Osteocyte (in vitro differentiated cells): ENCODE results near the gene LYZ. TPM values are rescaled to one million over a fixed set of nuclear protein-coding genes. Genes with fewer than 3 reads are reported as not detected.

Experiments used
- DNase-seq: peaks from one replicate; pipeline ENCODE4 v3.0.0; 2021; ENCODE audit warnings: mixed read lengths; ENCODE audit not compliant: unreplicated experiment; ENCODE audit errors: extremely low spot score
- H3K27ac Mint-ChIP-seq: one replicate; pipeline ENCODE4 v1.8.0; 2021; ENCODE audit warnings: mild to moderate bottlenecking, mixed read lengths; ENCODE audit not compliant: unreplicated experiment
- H3K27me3 Mint-ChIP-seq: one replicate; pipeline ENCODE4 v1.8.0; 2021; ENCODE audit warnings: mixed read lengths; ENCODE audit not compliant: unreplicated experiment
- H3K36me3 Mint-ChIP-seq: one replicate; pipeline ENCODE4 v1.8.0; 2021; ENCODE audit warnings: mixed read lengths; ENCODE audit not compliant: unreplicated experiment
- H3K4me1 Mint-ChIP-seq: one replicate; pipeline ENCODE4 v1.8.0; 2021; ENCODE audit warnings: mixed read lengths; ENCODE audit not compliant: unreplicated experiment
- H3K4me3 Mint-ChIP-seq: one replicate; pipeline ENCODE4 v1.8.0; 2021; ENCODE audit warnings: mild to moderate bottlenecking, moderate library complexity, mixed read lengths; ENCODE audit not compliant: unreplicated experiment
- H3K9me3 Mint-ChIP-seq: one replicate; pipeline ENCODE4 v1.8.0; 2021; ENCODE audit warnings: mixed read lengths; ENCODE audit not compliant: unreplicated experiment
- CTCF ChIP-seq: fragments of 200-600 bp; sonication (generic); IDR thresholded peaks from 2 replicates; pipeline ENCODE4 v1.5.0; 2021; ENCODE audit warnings: antibody characterized with exemption, mild to moderate bottlenecking, moderate library complexity
- total RNA-seq: library from RNA; stranded (reverse); gene quantifications from 2 replicates; pipeline ENCODE4 v1.2.1, GENCODE V29; 2021

Gene LYZ
- total RNA-seq, 1 donor from 2014 or later, result 0.21 TPM

- no peak overlapping the region for H3K27ac Mint-ChIP-seq
- no peak overlapping the region for H3K4me3 Mint-ChIP-seq
- no peak for TF ChIP-seq CTCF
- DNase-seq, result no peak
- peaks cover 30% of the 10 kb centered on the region for H3K27me3 Mint-ChIP-seq
- H3K36me3 Mint-ChIP-seq, result no peaks in the 10 kb centered on the region
- H3K9me3 Mint-ChIP-seq, result peaks cover 10% of the 10 kb centered on the region
- no peaks in the 10 kb centered on the region for H3K4me1 Mint-ChIP-seq
These were observed 30.0 kb upstream of the LYZ start for GRCh38 chr12:69318225-69318624.

GRCh38 chr12:69321351-69321750, 26.8 kb upstream of the LYZ start:
- no peak for TF ChIP-seq CTCF
- no peak overlapping the region for H3K4me3 Mint-ChIP-seq
- no peak overlapping the region for H3K27ac Mint-ChIP-seq
- H3K36me3 Mint-ChIP-seq, result no peaks in the 10 kb centered on the region
- peaks cover 8% of the 10 kb centered on the region for H3K9me3 Mint-ChIP-seq
- no peaks in the 10 kb centered on the region for H3K4me1 Mint-ChIP-seq
- DNase-seq, result no peak
- peaks cover 47% of the 10 kb centered on the region for H3K27me3 Mint-ChIP-seq

- Mint-ChIP-seq H3K4me1 (no peaks in the 10 kb centered on the region), H3K4me3 (no peak overlapping the region), H3K27ac (no peak overlapping the region), H3K27me3 (peaks cover 68% of the 10 kb centered on the region), H3K9me3 (peaks cover 8% of the 10 kb centered on the region), H3K36me3 (no peaks in the 10 kb centered on the region)
- no peak for DNase-seq
- no peak for TF ChIP-seq CTCF
These were observed 23.2 kb upstream of the LYZ start for GRCh38 chr12:69324797-69325466.

- peaks cover 78% of the 10 kb centered on the region for H3K27me3 Mint-ChIP-seq
- TF ChIP-seq CTCF, result no peak
- no peak overlapping the region for H3K27ac Mint-ChIP-seq
- DNase-seq, result no peak
- H3K4me1 Mint-ChIP-seq, result peaks cover 8% of the 10 kb centered on the region
- H3K4me3 Mint-ChIP-seq, result no peak overlapping the region
- H3K9me3 Mint-ChIP-seq, result no peaks in the 10 kb centered on the region
- no peaks in the 10 kb centered on the region for H3K36me3 Mint-ChIP-seq
These were observed 19.8 kb upstream of the LYZ start for GRCh38 chr12:69328426-69328825.

GRCh38 chr12:69329669-69330428, 18.3 kb upstream of the LYZ start:
- H3K9me3 Mint-ChIP-seq, result no peaks in the 10 kb centered on the region
- TF ChIP-seq CTCF, result no peak
- no peaks in the 10 kb centered on the region for H3K36me3 Mint-ChIP-seq
- H3K4me1 Mint-ChIP-seq, result peaks cover 8% of the 10 kb centered on the region
- peaks cover 73% of the 10 kb centered on the region for H3K27me3 Mint-ChIP-seq
- H3K4me3 Mint-ChIP-seq, result no peak overlapping the region
- H3K27ac Mint-ChIP-seq, result no peak overlapping the region
- DNase-seq, result no peak
